ENCODE results near the gene RELA. TPM values are rescaled to one million over a fixed set of nuclear protein-coding genes. Genes with fewer than 3 reads are reported as not detected.

RELA gene
- total and polyA plus RNA-seq, 2 donors (not counting 3 experiments of a cell fraction or from before 2014, with no cell fraction given): 78.7 to 105 TPM

DNA sequence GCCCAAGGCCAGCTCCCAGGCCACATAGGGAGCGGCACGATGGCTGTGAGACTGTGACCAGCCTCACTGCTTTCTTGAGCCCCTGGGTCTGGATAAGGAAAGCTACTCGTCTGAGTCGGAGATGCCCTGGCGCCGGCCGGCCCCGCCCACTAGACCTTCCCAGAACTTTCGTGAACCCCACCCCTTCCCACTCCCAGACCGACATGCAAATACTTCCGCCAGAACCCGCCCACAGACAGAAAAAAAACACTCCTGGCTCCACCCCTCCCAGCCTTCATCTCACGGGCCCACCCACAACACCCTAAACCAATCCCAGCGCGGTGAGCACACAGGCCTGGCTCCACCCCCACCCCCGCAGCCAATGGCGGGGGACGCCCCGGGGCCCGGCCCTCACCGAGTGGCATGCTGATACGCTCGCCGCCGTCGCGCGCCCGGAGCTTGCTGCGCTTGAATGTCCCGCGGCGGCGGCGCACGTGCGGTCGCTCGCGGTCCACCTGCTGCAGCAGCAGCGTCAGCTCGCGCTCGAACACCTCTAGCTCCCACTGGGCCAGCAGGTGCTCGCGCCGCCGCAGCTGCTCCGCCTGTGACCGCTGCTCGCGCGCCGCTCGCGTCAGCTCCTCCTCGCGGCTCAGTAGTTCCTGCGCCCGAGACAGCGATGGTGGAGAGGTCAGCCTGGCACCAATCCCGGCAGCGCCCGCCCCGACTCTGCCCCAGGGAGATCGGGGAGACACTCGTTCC is 55.7 kb downstream of the RELA start:
- FAIRE-seq (peak; percentile 92), DNase-seq (ENCODE audit: low read depth, low spot score) (peak; percentile 96)
- Histone ChIP-seq H3K9me1 (replicated peaks; ENCODE audit: control insufficient read depth, extremely low read depth, insufficient read depth, low read length) (no peaks in the 10 kb centered on the region), H3K9me3 (replicated peaks; ENCODE audit: control insufficient read depth, insufficient read depth, low read length) (no peaks in the 10 kb centered on the region), H4K20me1 (replicated peaks; ENCODE audit: control insufficient read depth, extremely low read depth, insufficient read depth, low read length) (no peaks in the 10 kb centered on the region), H3K36me3 (ENCODE audit: control insufficient read depth in 2 of 2, extremely low read depth in 1 of 2, insufficient read depth in 2 of 2, low read length in 2 of 2) (peaks cover 15 to 57% of the 10 kb centered on the region in 2 experiments), H3K9ac (replicated peaks; ENCODE audit: extremely low read depth, insufficient read depth, low read length) (no peak overlapping the region), H3K27ac (ENCODE audit: insufficient read depth, low read depth, low read length) (no peak overlapping the region), H3K4me2 (ENCODE audit: insufficient read depth, low read length) (peak overlapping the region; percentile 6), H3K4me1 (ENCODE audit: control insufficient read depth, extremely low read depth, insufficient read depth, low read length) (peaks cover 41% of the 10 kb centered on the region), H3K79me2 (ENCODE audit: control insufficient read depth, insufficient read depth, low read length) (peaks cover 40% of the 10 kb centered on the region), H3K4me3 (replicated peaks in 1 of 3; ENCODE audit: insufficient read depth in 1 of 3, low read depth in 1 of 3, low read length in 3 of 3) (no peak overlapping the region), H2AFZ (ENCODE audit: low read depth, low read length) (no peak overlapping the region), H3K27me3 (ENCODE audit: control insufficient read depth in 2 of 2, insufficient read depth in 2 of 2, low read length in 2 of 2) (no peaks in the 10 kb centered on the region)
- peak; percentile 68 for TF ChIP-seq POLR2A (IDR thresholded peaks at IDR 0.05; ENCODE audit: low read depth, low read length)
- TF ChIP-seq EZH2 (IDR thresholded peaks at IDR 0.05; ENCODE audit: borderline replicate concordance, low read depth, low read length, severe bottlenecking): no peak
- no peak for TF ChIP-seq MYC (IDR thresholded peaks at IDR 0.05; ENCODE audit: low read depth, low read length)
- peak; percentile 68 for TF ChIP-seq POLR2AphosphoS5 (IDR thresholded peaks at IDR 0.05; ENCODE audit: insufficient read depth, low read depth, low read length)
- TF ChIP-seq MAX (IDR thresholded peaks at IDR 0.05; ENCODE audit: insufficient read depth, insufficient read length): peak; percentile 83
- no peak for TF ChIP-seq JUN (IDR thresholded peaks at IDR 0.05; ENCODE audit: borderline replicate concordance, insufficient read depth, insufficient read length, low read depth)
- no peak for TF ChIP-seq FOS (IDR thresholded peaks at IDR 0.05; ENCODE audit: borderline replicate concordance, insufficient read depth, low read length)
- no peak for TF ChIP-seq CTCF (IDR thresholded peaks at IDR 0.05; ENCODE audit: extremely low read depth in 1 of 2, insufficient read depth in 1 of 2, low read depth in 1 of 2, low read length in 2 of 2)
- TF ChIP-seq GATA2 (IDR thresholded peaks at IDR 0.05; ENCODE audit: insufficient read depth, insufficient read length, low read depth, low read length): no peak
- BruUV-seq (replicated peaks): no TSS peak
- dilution Hi-C loops (cut with MboI; ENCODE audit: extremely low pct_ligation_motif_present, low sequenced_read_pairs): no loop called here
- intact Hi-C loops (cut with micrococcal nuclease): loop anchor here (1.0 kb wide), 2 partner anchors 8 to 14 kb away; partner anchors contain the start of gene PCNX3
- ChIA-PET CTCF (interaction anchor here (0.9 to 2.4 kb wide), 9 partner anchors 8 to 67 kb away, joined by 3 to 19 read pairs (median 5); partner anchors contain the start of genes FAM89B and PCNX3), POLR2A (interaction anchor here (0.6 kb wide), 2 partner anchors 50 to 187 kb away, joined by 3 read pairs; no protein-coding TSS in a partner anchor)

Data from endothelial cell of umbilical vein (primary cell).